Measurements from ENCODE around the gene MBNL1. TPM values are rescaled to one million over a fixed set of nuclear protein-coding genes. Genes with fewer than 3 reads are reported as not detected.
A peak's percentile ranks its signal among the peaks of the same experiment; 100 is the strongest.

The MBNL1 gene
- total and polyA plus RNA-seq, 8 donors: 15.2 to 73.2 (median 40.2) TPM

GRCh38 chr3:152291649-152292066, 22.9 kb downstream of the MBNL1 start:
- intact Hi-C loops (cut with DNase I): no loop called here
- H3K27me3 ChIP-seq: no peaks in the 10 kb centered on the region
- no peak for TF ChIP-seq CTCF (IDR thresholded peaks at IDR 0.05)
- no peak overlapping the region for H3K27ac ChIP-seq
- H3K4me3 ChIP-seq: no peak overlapping the region
- no peaks in the 10 kb centered on the region for H3K36me3 ChIP-seq
- peak in 1 of 4 donors; percentile 18 for ATAC-seq
- peaks cover 3 to 9% (median 7%) of the 10 kb centered on the region in 3 donors for H3K4me1 ChIP-seq
- no peak for FAIRE-seq
- no peak for DNase-seq
- WGBS, 2 donors: 67 to 71% methylated on average over 4 of the region's 4 CpGs
- H3K9me3 ChIP-seq: no peaks in the 10 kb centered on the region

DNA sequence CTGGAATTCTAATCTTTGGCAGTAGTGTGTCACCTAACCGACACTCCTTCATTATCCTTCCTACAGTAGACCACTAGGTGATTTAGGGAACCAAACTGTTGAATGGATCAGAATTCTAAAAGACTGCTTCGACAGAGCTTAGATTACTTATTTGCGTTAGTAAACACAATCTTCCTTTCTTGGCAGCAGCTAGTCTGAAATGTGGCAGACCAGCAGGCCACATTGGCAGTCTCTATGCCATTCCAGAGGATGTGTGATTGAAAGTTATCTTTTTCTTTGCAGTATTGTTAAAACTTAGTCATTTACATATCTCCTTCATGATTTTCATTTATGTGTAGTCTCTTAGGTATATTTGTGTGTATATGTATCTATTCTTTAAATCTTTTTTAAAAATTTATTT, 23.6 kb downstream of the MBNL1 start:
- TF ChIP-seq CTCF (IDR thresholded peaks at IDR 0.05): no peak
- Histone ChIP-seq H3K9me3 (no peaks in the 10 kb centered on the region), H3K27ac (no peak overlapping the region), H3K27me3 (no peaks in the 10 kb centered on the region), H3K4me3 (no peak overlapping the region), H3K36me3 (no peaks in the 10 kb centered on the region), H3K4me1 (peaks cover 3 to 15% (median 7%) of the 10 kb centered on the region in 3 donors)
- DNase-seq (no peak), ATAC-seq (no peak), FAIRE-seq (no peak)
- WGBS, 2 donors: 48% methylated on average over 3 of the region's 3 CpGs
- intact Hi-C loops (cut with DNase I): no loop called here

DNA sequence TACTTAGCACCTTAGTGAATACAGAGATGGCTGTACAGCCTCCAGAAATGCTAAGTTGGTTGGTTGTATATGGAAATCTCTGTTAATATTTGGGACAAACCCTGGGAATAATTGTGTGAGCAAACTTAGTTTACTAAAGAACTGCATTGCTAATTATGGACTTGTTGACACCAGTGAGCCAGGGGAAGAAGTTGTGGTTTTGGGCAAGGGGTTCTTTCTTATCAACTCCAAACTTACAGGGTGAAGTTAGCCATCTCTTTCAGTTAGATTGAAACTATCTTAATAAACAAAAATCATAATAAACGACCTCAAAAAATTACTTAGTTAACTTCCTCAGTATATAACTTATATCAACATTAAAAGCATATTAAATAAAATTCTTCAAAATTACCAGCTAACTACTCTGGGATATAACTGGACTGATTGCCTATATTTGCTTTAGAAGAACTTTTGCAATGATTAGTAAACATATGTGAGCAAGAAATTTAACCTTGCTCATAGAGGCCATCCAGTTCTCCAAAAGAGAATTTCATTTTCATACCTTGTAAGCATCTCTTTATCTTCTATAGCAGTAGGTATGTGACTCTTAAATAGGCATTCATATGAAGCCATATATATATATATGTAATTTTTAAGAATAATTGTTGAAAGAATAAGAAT, 24.7 kb downstream of the MBNL1 start:
- H3K9me3 ChIP-seq: no peaks in the 10 kb centered on the region
- H3K27me3 ChIP-seq: no peaks in the 10 kb centered on the region
- no peak overlapping the region for H3K27ac ChIP-seq
- H3K36me3 ChIP-seq: no peaks in the 10 kb centered on the region
- FAIRE-seq: no peak
- intact Hi-C loops (cut with DNase I): no loop called here
- WGBS, 2 donors: 28 to 32% methylated on average over 1 of the region's 1 CpG
- no peak for ATAC-seq
- DNase-seq: no peak
- no peak for TF ChIP-seq CTCF (IDR thresholded peaks at IDR 0.05)
- H3K4me3 ChIP-seq: no peak overlapping the region
- H3K4me1 ChIP-seq: peaks cover 12 to 22% (median 14%) of the 10 kb centered on the region in 3 donors

- Histone ChIP-seq H3K36me3 (no peaks in the 10 kb centered on the region), H3K9me3 (no peaks in the 10 kb centered on the region), H3K27ac (no peak overlapping the region), H3K4me3 (no peak overlapping the region), H3K4me1 (peaks cover 10 to 31% (median 13%) of the 10 kb centered on the region in 3 donors), H3K27me3 (no peaks in the 10 kb centered on the region)
- FAIRE-seq (no peak), ATAC-seq (no peak), DNase-seq (no peak)
- no peak for TF ChIP-seq CTCF (IDR thresholded peaks at IDR 0.05)
- WGBS, 2 donors: 99 to 100% methylated on average over 1 of the region's 1 CpG
- intact Hi-C loops (cut with DNase I): no loop called here
These were observed 26.6 kb downstream of the MBNL1 start for GRCh38 chr3:152295344-152295743.

DNA sequence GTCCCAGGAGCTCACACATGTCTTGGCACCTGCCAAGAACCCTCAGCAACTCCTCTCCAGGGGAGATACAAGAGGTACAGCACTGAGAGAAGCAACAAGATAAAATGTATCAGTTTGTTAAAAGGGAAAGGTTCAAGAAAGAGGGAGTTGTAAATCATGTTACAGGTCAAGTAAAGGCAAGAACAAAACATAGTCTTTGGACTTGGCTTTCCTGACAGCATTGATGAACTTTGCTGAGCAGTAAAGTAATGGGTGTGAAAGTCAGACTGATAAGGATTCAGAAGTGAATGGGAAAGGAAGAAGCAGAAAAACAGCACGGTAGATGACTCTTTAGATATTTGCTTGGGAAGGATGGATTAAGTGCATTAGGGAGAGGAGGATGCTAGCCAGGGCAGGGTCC, 27.1 kb downstream of the MBNL1 start:
- ATAC-seq: no peak
- Histone ChIP-seq H3K4me3 (no peak overlapping the region), H3K27ac (no peak overlapping the region), H3K36me3 (no peaks in the 10 kb centered on the region), H3K4me1 (peaks cover 13 to 36% (median 17%) of the 10 kb centered on the region in 3 donors), H3K9me3 (no peaks in the 10 kb centered on the region), H3K27me3 (no peaks in the 10 kb centered on the region)
- FAIRE-seq: no peak
- no peak for TF ChIP-seq CTCF (IDR thresholded peaks at IDR 0.05)
- 54 to 61% methylated on average over 1 of the region's 1 CpG for WGBS, 2 donors
- intact Hi-C loops (cut with DNase I): no loop called here
- DNase-seq: no peak
